ENCODE data around the gene SCN2B. TPM values are rescaled to one million over a fixed set of nuclear protein-coding genes. Genes with fewer than 3 reads are reported as not detected.

The SCN2B gene
- total RNA-seq, 4 donors from 2014 or later, result 0.14 to 0.37 TPM; not detected in 2

DNA sequence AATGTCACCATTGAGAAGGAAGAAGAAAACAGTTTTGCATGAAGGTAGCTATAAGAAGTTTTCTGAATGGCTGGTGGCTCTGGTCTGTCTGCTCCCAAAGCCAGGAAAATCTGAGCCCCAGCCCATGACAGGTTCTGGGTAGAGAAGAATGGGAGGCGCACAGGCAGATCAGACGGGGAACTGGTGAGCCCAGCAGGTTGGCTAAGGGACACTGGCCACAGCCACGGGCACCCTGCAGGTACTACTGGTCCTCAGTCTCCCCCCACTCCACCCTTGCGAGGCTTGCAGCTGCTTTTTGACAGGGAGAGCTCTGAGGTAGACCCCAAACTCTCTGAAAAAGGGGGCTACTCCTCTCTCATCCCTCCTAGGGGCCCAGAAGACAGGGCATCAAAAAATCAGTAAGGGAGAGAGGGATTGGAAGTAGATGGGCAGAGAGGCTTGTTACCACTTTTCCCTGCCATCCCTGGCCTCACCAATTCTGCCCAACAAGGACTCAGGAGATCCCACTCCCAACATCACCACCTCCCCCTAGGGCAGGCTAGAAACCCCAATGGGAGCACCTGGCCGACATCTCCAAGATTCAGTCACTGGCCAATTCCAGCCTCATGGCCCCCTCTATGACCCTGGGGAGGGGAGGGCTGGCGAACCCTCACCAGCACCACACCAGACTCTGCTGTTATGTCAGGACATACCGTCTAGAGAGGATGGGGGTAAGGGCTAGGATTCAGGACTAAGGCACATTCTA is 41.2 kb downstream of the SCN2B start:
- H3K36me3 ChIP-seq, result no peaks in the 10 kb centered on the region
- peaks cover 45% of the 10 kb centered on the region for H3K27me3 ChIP-seq
- no peak overlapping the region for H3K4me3 ChIP-seq
- no peaks in the 10 kb centered on the region for H3K9me3 ChIP-seq
- no peaks in the 10 kb centered on the region for H3K4me1 ChIP-seq
- intact Hi-C loops (cut with DNase I; ENCODE audit: low total_unique reads) (no loop called here), in situ Hi-C loops (cut with MboI; ENCODE audit: low pct_ligation_motif_present in 1 of 4, low pct_unique_long_range_greater_than_20kb in 1 of 4, low sequenced_read_pairs in 3 of 4) (loop anchor here in 1 of 4 donors (25.0 kb wide), 1 partner anchor 352 kb away; no protein-coding TSS in a partner anchor)
- TF ChIP-seq, protein P1, sequence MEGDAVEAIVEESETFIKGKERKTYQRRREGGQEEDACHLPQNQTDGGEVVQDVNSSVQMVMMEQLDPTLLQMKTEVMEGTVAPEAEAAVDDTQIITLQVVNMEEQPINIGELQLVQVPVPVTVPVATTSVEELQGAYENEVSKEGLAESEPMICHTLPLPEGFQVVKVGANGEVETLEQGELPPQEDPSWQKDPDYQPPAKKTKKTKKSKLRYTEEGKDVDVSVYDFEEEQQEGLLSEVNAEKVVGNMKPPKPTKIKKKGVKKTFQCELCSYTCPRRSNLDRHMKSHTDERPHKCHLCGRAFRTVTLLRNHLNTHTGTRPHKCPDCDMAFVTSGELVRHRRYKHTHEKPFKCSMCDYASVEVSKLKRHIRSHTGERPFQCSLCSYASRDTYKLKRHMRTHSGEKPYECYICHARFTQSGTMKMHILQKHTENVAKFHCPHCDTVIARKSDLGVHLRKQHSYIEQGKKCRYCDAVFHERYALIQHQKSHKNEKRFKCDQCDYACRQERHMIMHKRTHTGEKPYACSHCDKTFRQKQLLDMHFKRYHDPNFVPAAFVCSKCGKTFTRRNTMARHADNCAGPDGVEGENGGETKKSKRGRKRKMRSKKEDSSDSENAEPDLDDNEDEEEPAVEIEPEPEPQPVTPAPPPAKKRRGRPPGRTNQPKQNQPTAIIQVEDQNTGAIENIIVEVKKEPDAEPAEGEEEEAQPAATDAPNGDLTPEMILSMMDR (IDR thresholded peaks at IDR 0.05), result no peak
- TF ChIP-seq POLR2A (IDR thresholded peaks at IDR 0.05), result no peak
- no peak for TF ChIP-seq EP300 (IDR thresholded peaks at IDR 0.05; ENCODE audit: low read depth)
- no peak for TF ChIP-seq POLR2AphosphoS5 (IDR thresholded peaks at IDR 0.05)
- DNase-seq, result no peak
- WGBS, 2 donors (ENCODE audit: low coverage in 1 of 2), result 55 to 75% methylated on average over 2 to 7 of the region's 7 CpGs
- no peak overlapping the region for H3K27ac ChIP-seq

DNA sequence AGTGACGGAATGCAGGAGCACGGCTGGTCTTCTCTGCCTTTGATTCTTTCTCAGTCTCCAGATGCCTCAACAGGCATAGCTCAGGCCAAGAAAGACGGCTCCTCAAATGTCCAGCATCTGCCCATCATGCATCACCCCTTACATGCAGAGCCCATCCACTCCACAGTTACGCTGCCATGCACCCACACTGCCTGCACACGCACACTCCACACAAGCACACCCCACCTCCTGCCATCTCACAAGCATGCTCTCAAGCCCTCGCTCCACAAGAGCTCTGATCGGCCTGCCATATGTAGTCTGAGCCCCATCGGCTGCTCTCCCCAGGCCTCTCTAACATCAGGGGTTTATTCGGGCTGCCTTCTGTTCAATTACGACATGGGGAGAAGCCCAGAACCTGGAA is 42.6 kb downstream of the SCN2B start:
- Histone ChIP-seq H3K36me3 (no peaks in the 10 kb centered on the region), H3K4me1 (no peaks in the 10 kb centered on the region), H3K27ac (no peak overlapping the region), H3K9me3 (no peaks in the 10 kb centered on the region), H3K4me3 (no peak overlapping the region), H3K27me3 (peaks cover 31% of the 10 kb centered on the region)
- no peak for DNase-seq
- intact Hi-C loops (cut with DNase I; ENCODE audit: low total_unique reads) (no loop called here), in situ Hi-C loops (cut with MboI; ENCODE audit: low pct_ligation_motif_present in 1 of 4, low pct_unique_long_range_greater_than_20kb in 1 of 4, low sequenced_read_pairs in 3 of 4) (loop anchor here in 1 of 4 donors (25.0 kb wide), 1 partner anchor 353 kb away; no protein-coding TSS in a partner anchor)
- TF ChIP-seq, protein P1 (IDR thresholded peaks at IDR 0.05), result no peak
- TF ChIP-seq POLR2A (IDR thresholded peaks at IDR 0.05) (no peak), EP300 (IDR thresholded peaks at IDR 0.05; ENCODE audit: low read depth) (no peak), POLR2AphosphoS5 (IDR thresholded peaks at IDR 0.05) (no peak)
- WGBS, 2 donors (ENCODE audit: low coverage in 1 of 2), result 88% methylated on average over 10 of the region's 10 CpGs; no CpG with 5 or more reads in 1 of the 2 donors

DNA sequence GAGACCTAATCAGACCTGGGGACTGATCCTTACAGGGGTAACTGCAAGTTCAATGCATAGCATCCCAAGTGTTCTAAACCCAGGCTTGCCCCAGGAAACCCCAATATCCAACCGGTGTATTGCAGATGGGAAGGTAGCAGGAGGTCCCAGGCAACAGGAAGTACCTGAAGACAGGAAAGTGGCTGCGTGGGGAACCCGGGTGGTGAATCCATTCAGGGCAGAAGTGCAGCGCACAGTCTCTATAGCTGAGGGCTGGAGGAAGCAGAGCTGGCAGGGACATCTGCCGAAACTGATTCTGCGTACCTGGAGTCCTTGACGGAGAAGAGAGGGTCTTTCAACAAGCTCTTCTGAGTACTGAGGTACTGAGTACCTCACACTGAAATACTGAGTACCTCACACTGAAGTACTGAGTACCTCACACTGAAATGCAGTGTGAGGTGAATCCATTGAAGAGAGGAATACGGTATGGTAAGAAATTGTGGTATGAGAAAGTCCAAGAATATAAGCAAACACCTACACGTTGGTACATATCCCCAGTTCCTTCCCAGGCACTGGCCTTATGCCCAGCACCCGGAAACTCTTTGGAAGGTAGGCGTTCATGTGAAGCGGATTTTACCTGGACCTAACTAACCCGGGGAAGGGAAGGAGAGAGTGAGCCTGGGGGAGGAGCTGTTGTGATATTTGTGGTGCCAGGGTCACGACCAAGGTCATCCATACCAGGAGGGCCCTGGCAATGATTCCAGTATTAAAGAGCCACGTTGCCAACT is 43.9 kb downstream of the SCN2B start:
- in situ Hi-C loops (cut with MboI; ENCODE audit: low pct_ligation_motif_present in 1 of 4, low pct_unique_long_range_greater_than_20kb in 1 of 4, low sequenced_read_pairs in 3 of 4), result loop anchor here in 1 of 4 donors (25.0 kb wide), 1 partner anchor 355 kb away; no protein-coding TSS in a partner anchor
- DNase-seq, result no peak
- TF ChIP-seq, protein P1 (IDR thresholded peaks at IDR 0.05), result no peak
- TF ChIP-seq POLR2AphosphoS5 (IDR thresholded peaks at IDR 0.05), result no peak
- TF ChIP-seq EP300 (IDR thresholded peaks at IDR 0.05; ENCODE audit: low read depth), result no peak
- no peak for TF ChIP-seq POLR2A (IDR thresholded peaks at IDR 0.05)

More for the DNA sequence above, 43.9 kb downstream of the SCN2B start:
- Histone ChIP-seq H3K9me3 (no peaks in the 10 kb centered on the region), H3K4me1 (no peaks in the 10 kb centered on the region), H3K36me3 (no peaks in the 10 kb centered on the region), H3K4me3 (no peak overlapping the region), H3K27me3 (peaks cover 18% of the 10 kb centered on the region), H3K27ac (no peak overlapping the region)
- 82 to 89% methylated on average over 7 to 15 of the region's 15 CpGs for WGBS, 2 donors (ENCODE audit: low coverage in 1 of 2)
- intact Hi-C loops (cut with DNase I; ENCODE audit: low total_unique reads), result no loop called here

All from transverse colon (tissue), 4 donors.